ENCODE results near the gene HOMER2. TPM values are rescaled to one million over a fixed set of nuclear protein-coding genes. Genes with fewer than 3 reads are reported as not detected.
"Not testable (repeated sequence)": the region's sequence is repeated elsewhere in the genome, so short reads cannot be mapped to it uniquely, and the experiment has no call there.

The HOMER2 gene
- total RNA-seq, result 41.4 and 48.8 TPM in 2 replicates

DNA sequence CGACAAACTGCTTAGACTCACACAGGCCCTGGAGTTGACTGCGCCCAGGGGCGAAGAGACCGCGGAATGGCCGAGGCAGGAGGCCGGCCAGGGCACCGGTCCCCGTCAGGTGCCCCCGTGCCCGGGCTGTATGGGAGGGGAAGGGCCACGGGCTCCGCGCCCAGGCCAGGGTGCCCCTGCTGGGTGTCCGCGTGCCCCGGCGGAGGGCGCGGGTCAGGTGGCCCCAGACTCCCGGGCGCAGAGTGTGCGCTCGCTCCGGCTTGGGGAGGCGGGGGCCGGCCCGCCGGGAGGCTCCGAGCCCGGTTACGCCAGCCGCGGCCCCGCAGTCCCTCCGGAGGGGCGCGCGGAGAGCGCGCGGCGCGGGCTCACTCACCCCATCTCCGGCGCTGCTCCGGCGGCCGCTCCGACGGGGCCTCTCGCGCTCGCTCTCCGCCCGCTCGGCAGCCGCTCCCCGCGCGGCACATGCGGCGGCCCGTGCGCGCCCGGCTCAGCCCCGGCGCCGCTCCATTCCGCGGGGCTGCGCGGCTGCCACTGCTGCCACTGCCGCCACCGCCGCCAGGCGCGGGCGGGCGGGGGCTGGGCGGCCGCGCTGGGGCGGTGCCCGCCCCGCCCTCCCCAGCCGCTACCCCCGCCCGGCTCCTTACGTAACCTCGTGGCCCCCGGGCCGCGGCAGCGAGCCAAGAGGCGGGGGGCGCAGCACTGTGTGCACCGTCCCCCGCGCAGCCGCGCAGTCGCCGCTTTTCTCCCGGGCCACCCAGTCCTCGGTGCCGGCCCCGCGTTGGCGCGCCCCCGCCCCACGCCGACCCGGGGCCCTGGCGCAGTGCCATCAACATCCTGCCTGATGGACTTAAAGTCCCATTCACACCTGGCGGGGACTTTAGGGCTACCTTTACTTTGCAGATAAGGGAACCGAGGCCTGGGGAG is at the start of gene HOMER2:
HOMER2 (minus strand) TSS at position 563 of the 924 bp plus-strand sequence; CDS start at position 378, 185 bp downstream.
- no peak for DNase-seq (ENCODE audit: low read depth)
- TF ChIP-seq, protein P1, sequence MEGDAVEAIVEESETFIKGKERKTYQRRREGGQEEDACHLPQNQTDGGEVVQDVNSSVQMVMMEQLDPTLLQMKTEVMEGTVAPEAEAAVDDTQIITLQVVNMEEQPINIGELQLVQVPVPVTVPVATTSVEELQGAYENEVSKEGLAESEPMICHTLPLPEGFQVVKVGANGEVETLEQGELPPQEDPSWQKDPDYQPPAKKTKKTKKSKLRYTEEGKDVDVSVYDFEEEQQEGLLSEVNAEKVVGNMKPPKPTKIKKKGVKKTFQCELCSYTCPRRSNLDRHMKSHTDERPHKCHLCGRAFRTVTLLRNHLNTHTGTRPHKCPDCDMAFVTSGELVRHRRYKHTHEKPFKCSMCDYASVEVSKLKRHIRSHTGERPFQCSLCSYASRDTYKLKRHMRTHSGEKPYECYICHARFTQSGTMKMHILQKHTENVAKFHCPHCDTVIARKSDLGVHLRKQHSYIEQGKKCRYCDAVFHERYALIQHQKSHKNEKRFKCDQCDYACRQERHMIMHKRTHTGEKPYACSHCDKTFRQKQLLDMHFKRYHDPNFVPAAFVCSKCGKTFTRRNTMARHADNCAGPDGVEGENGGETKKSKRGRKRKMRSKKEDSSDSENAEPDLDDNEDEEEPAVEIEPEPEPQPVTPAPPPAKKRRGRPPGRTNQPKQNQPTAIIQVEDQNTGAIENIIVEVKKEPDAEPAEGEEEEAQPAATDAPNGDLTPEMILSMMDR (conservative IDR thresholded peaks at IDR 0.05; ENCODE audit: low read depth, low read length), result no peak
- peak within 1 kb of the TSS; percentile 81 for H3K4me3 ChIP-seq (ENCODE audit: low read depth, low read length)

DNA sequence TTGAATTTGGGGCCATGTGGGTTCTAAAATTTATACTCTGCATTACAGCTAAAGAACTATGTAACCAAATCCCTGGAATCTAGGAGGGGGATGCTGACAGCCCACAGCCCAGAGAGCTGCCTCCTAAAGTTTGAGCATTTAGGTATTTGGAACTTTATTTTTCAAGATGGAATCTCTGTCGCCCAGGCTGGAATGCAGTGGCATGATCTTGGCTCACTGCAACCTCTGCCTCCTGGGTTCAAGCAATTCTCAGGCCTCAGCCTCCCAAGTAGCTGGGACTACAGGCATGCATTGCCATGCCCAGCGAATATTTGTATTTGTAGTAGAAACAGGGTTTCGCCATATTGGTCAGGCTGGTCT is 48.1 kb upstream of the HOMER2 start:
- not testable (repeated sequence) for H3K4me3 ChIP-seq (ENCODE audit: low read depth, low read length); DNase-seq (ENCODE audit: low read depth)

DNA sequence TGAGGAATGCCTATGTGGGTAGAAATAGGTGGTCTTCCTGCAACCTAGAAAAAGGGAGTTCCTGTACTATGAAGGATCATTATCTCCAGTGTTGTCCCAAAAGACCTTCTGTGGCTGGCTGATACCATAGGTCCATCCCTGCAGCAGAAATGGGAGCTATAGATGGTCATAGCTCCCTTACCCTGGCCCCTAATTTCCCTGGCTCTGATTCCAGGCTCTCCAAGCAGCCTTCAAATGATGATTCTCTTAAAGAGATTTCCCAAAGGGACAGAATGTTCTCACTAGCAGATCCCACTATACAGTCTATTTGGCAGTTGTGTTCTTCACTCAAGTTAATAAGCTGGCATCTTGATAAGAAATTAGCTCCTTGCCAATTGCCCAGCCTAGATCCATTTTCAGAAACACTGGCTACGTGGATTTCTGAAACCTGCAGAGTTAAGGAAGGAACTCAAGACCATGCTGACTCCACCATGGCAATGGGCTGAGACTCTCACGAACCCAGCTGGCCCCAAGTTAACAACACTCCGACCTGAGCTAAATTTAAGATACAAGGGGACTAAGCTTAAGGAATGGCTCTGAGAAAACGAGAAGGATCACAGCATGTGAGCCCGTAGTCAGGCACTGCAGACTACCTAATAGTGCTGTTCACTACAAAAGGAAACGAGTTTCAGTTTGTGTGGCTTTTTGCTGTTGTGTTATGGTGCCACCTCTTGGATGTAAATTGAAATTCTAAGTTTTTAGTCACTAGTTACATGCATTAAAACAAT is 47.6 kb upstream of the HOMER2 start:
- H3K4me3 ChIP-seq (ENCODE audit: low read depth, low read length), result peak overlapping the region; percentile 29
- DNase-seq (ENCODE audit: low read depth), result peak; percentile 33
- TF ChIP-seq, protein P1 (conservative IDR thresholded peaks at IDR 0.05; ENCODE audit: low read depth, low read length), result peak; percentile 75

DNA sequence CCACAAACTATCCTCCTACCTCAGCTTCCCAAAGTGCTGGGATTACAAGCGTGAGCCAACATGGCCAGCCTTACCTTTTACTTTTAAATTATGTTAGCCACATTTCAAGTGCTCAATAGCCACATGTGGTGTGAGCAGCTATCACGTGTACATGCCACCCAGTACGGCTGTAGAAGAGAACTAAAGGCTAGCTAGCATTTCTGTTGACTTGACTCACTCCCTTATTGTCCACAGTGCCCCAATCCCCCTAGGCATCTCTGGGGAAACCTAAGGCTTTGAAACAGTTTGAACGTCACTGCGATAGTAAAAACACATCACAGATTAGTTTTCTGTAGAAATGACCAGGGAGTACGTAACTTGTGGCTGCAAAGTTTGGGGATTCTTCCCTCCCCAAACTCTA is 46.9 kb upstream of the HOMER2 start:
- H3K4me3 ChIP-seq (ENCODE audit: low read depth, low read length), result no peak overlapping the region
- DNase-seq (ENCODE audit: low read depth), result no peak
- TF ChIP-seq, protein P1 (conservative IDR thresholded peaks at IDR 0.05; ENCODE audit: low read depth, low read length), result no peak

DNA sequence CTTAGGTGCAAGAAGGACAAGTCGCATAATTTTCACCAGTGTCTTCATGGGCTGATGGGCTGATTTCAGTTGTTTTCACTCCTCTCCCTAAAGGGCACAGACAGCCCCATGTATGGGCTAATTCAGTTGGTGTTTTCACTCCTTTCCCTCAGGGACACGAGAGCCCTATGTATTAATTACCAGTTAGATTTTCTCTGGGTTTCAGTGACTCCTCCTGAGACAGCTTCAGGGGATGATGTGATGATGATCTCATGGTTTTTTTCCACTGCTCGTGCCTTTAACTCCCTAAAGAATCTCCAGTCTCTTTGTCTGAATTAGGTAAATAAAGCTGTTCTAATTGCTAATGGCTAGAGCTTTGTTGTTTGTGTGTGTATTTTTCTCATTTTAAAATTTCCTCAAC is 43.4 kb upstream of the HOMER2 start:
- no peak overlapping the region for H3K4me3 ChIP-seq (ENCODE audit: low read depth, low read length)
- TF ChIP-seq, protein P1 (conservative IDR thresholded peaks at IDR 0.05; ENCODE audit: low read depth, low read length), result no peak
- no peak for DNase-seq (ENCODE audit: low read depth)

DNA sequence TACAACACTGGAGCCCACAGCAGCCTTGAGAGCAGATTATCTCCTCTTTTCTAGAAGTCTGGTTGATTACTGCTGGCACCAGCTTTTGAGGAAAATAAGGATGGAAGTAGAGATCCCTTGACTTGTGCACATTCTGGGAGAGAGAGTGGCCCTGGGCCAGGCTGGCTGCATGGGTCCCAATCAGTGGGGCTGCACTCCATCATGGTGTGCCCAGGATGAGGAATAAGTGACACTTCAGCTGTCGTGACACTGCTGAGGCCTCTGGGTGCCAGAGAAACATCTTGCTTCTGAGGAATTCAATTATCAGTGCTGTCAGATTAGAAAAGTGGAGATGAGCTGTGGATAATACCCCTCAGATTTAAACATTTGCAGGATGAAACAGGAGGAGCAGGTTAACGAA is 42.6 kb upstream of the HOMER2 start:
- H3K4me3 ChIP-seq (ENCODE audit: low read depth, low read length), result no peak overlapping the region
- no peak for DNase-seq (ENCODE audit: low read depth)
- TF ChIP-seq, protein P1 (conservative IDR thresholded peaks at IDR 0.05; ENCODE audit: low read depth, low read length), result no peak

DNA sequence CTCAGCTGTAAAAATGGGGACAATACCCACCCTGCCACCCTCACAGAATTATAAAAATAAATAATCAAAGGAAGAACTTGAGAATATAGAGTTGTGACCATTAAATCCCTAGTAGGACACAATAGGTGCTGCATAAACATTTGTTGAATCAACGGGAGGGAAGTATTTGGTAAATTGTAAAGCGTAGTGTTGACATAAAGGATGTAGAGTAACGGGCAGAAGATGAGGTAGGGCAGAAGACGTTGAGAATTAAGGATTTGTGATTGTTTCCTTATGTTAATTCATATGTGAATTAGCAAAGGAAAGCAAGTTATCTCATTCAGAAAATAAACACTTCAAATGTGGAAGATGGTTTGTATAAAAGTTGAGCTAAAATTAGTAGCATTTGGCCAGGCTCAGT is 40.6 kb upstream of the HOMER2 start:
- DNase-seq (ENCODE audit: low read depth), result no peak
- H3K4me3 ChIP-seq (ENCODE audit: low read depth, low read length), result no peak overlapping the region
- TF ChIP-seq, protein P1 (conservative IDR thresholded peaks at IDR 0.05; ENCODE audit: low read depth, low read length), result no peak
